NCI-H345 treated with DMSO at 0.1 percent for 48 hours (cell line): ENCODE measurements around the gene LBHD1.
"Not testable (repeated sequence)": the region's sequence is repeated elsewhere in the genome, so short reads cannot be mapped to it uniquely, and the experiment has no call there.

ENCODE experiments used
- DNase-seq: peaks from one replicate; lab custom pipeline; 2025; ENCODE audit not compliant: unreplicated experiment; lab: John Stamatoyannopoulos, UW

Gene LBHD1

DNA sequence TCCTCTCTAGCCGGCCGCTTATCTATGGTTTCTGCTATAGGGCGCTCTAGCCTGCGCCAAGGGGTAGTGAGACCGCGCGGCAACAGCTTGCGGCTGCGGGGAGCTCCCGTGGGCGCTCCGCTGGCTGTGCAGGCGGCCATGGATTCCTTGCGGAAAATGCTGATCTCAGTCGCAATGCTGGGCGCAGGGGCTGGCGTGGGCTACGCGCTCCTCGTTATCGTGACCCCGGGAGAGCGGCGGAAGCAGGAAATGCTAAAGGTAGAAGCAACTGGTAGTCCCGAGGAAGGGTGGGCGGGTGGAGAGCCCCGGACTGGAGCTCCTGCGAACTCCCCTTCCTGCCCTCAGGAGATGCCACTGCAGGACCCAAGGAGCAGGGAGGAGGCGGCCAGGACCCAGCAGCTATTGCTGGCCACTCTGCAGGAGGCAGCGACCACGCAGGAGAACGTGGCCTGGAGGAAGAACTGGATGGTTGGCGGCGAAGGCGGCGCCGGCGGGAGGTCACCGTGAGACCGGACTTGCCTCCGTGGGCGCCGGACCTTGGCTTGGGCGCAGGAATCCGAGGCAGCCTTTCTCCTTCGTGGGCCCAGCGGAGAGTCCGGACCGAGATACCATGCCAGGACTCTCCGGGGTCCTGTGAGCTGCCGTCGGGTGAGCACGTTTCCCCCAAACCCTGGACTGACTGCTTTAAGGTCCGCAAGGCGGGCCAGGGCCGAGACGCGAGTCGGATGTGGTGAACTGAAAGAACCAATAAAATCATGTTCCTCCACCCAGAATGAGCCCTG, at the start of gene LBHD1, which contains the start of gene UQCC3:
Gene LBHD1, minus strand, starts transcription at position 660 of the 782 bp plus-strand sequence. CDS start 2,236 bp downstream, outside the sequence.
Gene UQCC3, plus strand, starts transcription at position 66 of the 782 bp plus-strand sequence. Its CDS starts 73 bp downstream, at position 139.
- peak; percentile 69 for DNase-seq

- DNase-seq = no peak
Measured at GRCh38 chr11:62719302-62719978, 47.4 kb upstream of the LBHD1 start.

- no peak for DNase-seq
Measured at GRCh38 chr11:62716816-62717215, 44.7 kb upstream of the LBHD1 start.

DNA sequence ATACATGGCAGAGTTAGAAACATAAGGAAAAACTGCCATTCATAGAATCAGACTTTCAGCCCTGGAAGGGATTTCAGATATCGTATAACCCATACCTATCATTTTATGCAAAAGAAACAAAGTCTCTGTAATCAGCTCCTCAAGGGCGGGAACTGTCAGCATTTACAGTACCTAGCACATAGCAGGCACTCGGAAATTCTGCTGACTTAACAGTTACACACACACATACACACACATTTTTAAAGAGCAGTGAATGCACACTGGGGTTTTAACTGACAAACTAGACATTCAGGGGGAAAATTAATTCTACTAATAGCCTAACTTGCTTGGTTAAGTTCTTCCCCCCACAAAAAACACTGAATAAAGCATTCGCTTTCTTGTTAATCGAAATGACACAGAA, 44.1 kb upstream of the LBHD1 start:
- no peak for DNase-seq

DNA sequence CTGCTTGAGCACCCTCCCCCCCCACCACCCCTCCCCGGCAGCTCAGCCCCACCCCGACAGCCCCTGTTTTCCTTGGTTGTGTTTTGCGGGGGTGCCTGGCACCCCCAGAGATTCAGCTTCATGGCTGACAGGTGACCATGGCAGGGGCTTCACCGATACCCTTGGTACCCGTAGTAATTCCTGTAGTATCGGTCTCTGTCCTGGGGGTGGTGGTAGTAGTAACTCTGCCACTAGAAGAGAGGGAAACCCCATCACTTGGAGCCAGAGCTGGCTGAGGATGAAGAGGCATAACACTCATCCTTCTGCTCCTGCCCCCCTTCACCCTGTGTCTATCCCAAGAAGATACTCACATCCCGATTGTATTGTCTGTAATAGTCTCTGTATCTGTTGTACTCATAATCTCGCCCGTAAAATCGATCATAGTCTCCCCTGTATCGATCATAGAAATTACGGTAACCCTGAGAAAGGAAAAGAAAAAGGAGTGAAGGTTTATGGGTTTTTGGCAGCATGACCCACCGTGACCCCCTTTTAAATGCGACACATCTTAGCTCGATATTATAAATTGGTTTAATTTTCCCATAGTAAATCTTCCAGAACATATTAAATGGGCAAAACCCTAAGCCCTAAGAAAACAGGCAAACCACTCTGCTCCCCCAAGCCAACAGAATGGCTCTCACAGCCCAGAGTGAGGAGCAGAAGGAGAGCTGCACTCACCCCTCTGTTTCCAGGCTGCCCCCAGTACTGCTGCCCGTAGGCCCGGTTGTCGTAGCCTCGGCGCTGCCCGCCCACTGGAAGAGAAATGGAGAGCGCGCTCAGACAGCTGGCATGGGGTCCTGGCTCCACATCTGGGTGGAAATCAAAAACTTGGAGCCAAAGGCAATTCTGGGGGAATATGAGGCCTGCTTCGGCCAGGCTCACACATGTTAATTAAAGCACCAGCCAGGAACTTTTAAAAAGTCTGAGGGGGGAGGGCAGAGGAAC, 43.4 kb upstream of the LBHD1 start:
- DNase-seq = no peak

DNA sequence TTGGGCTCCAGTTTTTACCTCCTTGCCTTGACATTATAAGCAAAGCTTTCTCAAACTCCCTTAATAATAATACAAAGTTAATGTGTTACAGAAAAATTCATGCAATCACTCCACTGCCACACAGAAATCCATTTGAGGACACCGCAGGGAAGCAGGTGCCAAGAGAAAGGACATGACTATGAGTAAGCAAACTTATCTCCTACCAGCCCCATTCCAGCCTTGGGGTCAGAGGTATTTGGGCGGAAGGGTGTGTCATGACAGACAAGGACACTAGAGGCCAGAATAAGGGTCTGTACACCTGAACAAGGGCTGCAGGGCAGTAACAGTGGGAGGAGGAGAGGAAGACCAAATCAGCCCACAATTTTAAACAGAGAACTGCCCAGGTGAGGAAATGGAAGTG, 41.3 kb upstream of the LBHD1 start:
- no peak for DNase-seq

DNA sequence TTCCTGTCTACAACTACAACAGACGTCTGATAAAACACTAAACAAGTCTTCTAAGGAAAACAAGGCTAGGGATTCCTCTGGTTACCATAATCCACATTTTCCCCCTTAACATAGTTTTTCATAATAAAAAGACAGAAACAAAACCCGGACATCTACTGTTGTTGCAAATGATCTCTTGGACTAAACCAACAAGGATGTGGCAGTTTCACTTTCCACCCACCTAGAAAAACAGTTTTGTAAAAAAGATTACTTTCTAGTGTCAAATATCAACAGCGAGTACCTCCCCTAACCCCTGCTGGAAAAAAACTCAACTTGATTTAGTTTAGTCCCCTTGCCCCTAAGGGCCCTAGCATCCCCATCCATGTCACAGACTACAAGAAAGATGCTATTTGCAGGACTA, 40.8 kb upstream of the LBHD1 start:
- DNase-seq = no peak

DNA sequence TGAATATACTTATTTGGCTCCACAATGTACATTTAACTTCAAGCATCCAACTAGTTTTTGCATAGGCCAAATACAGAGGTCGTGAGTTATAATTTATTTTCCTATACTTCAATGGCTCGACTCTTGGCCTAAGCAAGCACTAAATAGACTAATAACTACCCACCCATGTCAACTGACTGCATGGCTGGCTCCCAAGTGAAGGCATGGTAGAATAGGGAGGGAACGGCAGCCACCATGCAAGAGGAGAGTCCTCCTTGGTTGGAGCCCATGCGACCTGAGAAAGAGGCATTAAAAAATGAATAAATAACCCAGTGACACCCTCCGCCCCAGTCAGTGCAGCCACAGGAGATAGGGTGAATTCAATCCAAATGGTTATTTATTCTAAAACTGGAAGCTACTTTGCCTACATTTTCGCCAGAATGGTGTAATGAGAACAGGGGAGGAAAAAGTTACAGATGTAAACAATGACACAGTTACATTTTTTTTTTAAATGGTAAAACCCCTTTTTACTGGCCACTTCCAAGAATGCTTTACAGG, 40.3 kb upstream of the LBHD1 start:
- DNase-seq = no peak

DNA sequence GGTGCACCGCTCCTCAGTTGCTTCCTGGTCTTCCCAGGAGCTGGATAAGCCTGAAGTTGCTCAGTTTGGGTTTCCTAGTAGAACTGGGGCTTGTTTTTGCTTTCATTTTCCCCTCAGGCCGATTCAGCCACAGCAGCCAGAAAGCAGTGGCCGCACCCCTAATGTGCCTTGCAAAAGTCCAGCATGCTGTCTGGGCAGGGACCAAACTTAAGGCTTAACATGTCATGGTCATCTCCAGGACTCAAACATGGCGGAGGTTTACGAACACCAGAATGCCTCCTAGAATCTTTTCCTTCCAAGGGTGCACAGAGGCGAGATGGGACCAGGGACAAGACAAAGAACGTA, 37.9 kb upstream of the LBHD1 start:
- no peak for DNase-seq

DNA sequence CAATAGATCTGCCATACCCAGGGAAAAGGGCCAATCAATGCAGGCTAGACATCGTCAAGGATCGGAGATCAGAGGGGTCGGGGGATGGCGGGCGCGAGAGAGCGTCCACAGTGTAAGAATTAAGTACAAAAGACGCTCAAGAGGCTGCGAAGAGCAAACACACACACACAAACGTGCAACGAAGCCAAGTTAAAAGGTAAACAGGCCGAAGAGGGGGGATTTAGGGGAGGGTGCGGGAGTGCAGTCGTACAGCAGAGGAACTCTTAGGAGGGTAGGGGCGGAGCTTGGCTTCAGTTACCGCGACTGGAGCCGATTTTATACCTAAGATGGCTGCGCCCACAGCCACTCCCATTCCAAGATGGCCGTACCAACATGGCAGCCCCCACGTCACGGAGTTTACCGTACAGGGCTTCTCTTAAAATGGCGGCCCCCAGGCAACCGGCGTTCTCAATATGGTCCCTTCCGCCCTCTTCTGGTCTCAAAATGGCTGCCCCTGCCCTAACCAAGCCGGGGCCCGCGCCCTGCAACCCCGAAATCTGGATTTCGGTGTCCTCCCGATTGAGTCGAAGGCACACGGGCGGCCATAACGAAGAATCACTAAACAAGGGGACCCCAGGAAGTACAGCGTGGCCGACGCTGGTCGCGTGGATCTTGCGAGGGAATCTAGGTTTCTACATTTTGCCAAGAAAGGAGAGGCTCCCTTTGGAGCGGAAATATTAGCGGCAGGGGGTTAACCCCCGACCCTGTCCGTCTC, 37.4 kb upstream of the LBHD1 start:
- DNase-seq = peak; percentile 95

DNA sequence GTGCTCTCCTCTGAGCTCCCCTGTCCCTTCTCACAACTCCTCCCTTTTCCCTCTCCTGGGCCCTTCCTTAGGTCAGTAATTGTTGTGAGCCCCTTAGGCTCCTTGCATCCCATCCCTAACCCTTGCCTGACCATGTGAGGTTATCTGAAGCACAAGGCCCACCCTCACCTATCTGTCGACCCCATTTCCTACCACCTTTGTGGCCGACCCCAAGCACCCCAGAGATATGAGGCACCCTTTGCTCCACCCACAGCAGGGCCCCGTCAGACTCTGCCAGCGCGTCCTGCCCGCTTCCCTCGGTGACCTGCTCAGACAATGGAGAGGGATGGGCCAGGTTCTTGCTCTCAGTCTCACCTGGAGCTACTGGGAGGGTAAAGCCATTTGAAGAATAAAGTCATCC, 36.7 kb upstream of the LBHD1 start:
- no peak for DNase-seq

DNA sequence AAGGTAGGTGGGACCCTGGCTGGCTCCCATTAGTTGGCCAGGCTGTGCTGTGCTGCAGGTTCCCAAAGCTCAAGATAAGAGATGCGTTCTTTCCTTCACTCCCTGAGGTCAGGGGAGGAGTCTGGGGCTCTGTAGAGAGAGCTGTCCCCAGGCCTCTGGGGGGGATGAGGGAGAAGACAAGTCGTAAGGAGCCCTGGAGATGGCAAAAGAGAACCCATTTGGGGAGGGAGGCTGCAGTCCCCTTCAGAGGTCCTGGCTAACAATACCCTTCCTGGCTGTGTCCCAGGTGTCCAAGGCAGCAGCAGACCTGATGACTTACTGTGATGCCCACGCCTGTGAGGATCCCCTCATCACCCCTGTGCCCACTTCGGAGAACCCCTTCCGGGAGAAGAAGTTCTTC, 36.3 kb upstream of the LBHD1 start:
- no peak for DNase-seq

DNA sequence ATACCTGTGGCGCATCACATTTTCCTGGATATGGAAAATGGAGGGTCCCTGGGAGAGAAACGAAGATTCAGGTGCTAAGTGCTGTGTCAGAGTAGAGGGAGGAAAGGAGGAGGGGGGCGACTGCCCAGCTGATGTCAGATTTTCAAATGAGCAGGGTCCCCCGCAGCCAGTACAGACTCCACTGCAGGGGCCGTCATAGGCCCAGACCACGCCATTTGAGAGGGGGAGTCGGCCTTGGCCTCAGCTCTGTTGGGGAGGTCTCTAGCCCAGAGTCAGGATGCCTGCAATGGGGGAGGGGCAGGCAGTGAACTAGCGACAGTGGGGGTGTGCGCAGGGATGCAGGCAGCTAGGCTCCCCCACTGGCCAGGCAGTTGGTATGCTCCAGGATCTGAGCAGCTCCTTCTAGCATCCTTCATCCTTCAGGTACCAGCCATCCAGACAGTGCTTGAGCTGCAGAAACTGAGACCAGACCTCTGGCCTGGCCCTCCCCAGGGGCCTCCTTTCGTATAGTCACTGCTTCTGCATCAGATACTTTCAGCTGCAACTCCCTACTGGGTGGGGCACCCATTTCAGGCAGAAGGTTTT, 35.3 kb upstream of the LBHD1 start, which contains the start of the genes BSCL2 and GNG3:
Gene BSCL2, minus strand, starts transcription at position 148 of the 585 bp plus-strand sequence. CDS start 229 bp downstream, outside the sequence.
Gene GNG3, plus strand, starts transcription at position 400 of the 585 bp plus-strand sequence. CDS start 620 bp downstream, outside the sequence.
- DNase-seq = no peak

GRCh38 chr11:62706850-62707247, 34.8 kb upstream of the LBHD1 start:
- DNase-seq = no peak

GRCh38 chr11:62705880-62706849, 34.1 kb upstream of the LBHD1 start:
- peak; percentile 89 for DNase-seq

- DNase-seq = no peak
Measured at GRCh38 chr11:62705413-62705812, 33.3 kb upstream of the LBHD1 start.

GRCh38 chr11:62703921-62704320, 31.9 kb upstream of the LBHD1 start:
- not testable (repeated sequence) for DNase-seq

- no peak for DNase-seq
Measured at GRCh38 chr11:62702246-62702645, 30.2 kb upstream of the LBHD1 start.
